Measurements from ENCODE around the gene ETHE1.

The ETHE1 gene

GRCh38 chr19:43526884-43527859 is at the start of gene ETHE1:
TSS of gene ETHE1 (minus strand) at chr19:43527201. CDS start at chr19:43527177, 24 bp downstream.
- peak; percentile 78 for DNase-seq

GRCh38 chr19:43575955-43576878 is 49.2 kb upstream of the ETHE1 start:
- DNase-seq = no peak

GRCh38 chr19:43575156-43575950 is 48.4 kb upstream of the ETHE1 start, which contains the start of the genes PINLYP and XRCC1:
TSS of gene PINLYP (plus strand) at chr19:43575801. CDS start at chr19:43577192, 1,391 bp downstream.
TSS of gene XRCC1 (minus strand) at chr19:43575527. CDS start at chr19:43575458, 69 bp downstream.
- DNase-seq = peak; percentile 97

GRCh38 chr19:43574424-43575155 is 47.6 kb upstream of the ETHE1 start:
- no peak for DNase-seq

GRCh38 chr19:43572171-43572588 is 45.2 kb upstream of the ETHE1 start:
- DNase-seq = no peak

GRCh38 chr19:43570174-43570791 is 43.3 kb upstream of the ETHE1 start:
- no peak for DNase-seq

- no peak for DNase-seq
These were observed 42.7 kb upstream of the ETHE1 start for GRCh38 chr19:43569657-43570056.

- no peak for DNase-seq
These were observed 37.8 kb upstream of the ETHE1 start for GRCh38 chr19:43564800-43565199.

- no peak for DNase-seq
These were observed 36.9 kb upstream of the ETHE1 start for GRCh38 chr19:43563816-43564457.

- peak; percentile 72 for DNase-seq
These were observed 35.8 kb upstream of the ETHE1 start for GRCh38 chr19:43562698-43563241.

GRCh38 chr19:43562226-43562697 is 35.3 kb upstream of the ETHE1 start:
- DNase-seq = no peak

- no peak for DNase-seq
These were observed 34.4 kb upstream of the ETHE1 start for GRCh38 chr19:43561139-43561970.

GRCh38 chr19:43560687-43561086 is 33.7 kb upstream of the ETHE1 start:
- DNase-seq = no peak

GRCh38 chr19:43555185-43555770 is 28.3 kb upstream of the ETHE1 start:
- peak; percentile 80 for DNase-seq

- no peak for DNase-seq
These were observed 27.4 kb upstream of the ETHE1 start for GRCh38 chr19:43554317-43554895.

- DNase-seq = no peak
These were observed 26.7 kb upstream of the ETHE1 start for GRCh38 chr19:43553656-43554055.

- no peak for DNase-seq
These were observed 25.6 kb upstream of the ETHE1 start for GRCh38 chr19:43552616-43553015.

- DNase-seq = no peak
These were observed 25.1 kb upstream of the ETHE1 start for GRCh38 chr19:43552198-43552450.

All from stimulated activated CD4-positive, alpha-beta T cell treated with anti-CD3 and anti-CD28 coated beads, Interleukin-1b, Interleukin-23, amount 100 ng/mL, for 48 hours (primary cell).